ENCODE data around the gene PGA5.
"Not testable (repeated sequence)": the region's sequence is repeated elsewhere in the genome, so short reads cannot be mapped to it uniquely, and the experiment has no call there.

PGA5 gene

GRCh38 chr11:61229458-61229857 is 11.5 kb upstream of the PGA5 start:
- DNase-seq = not testable (repeated sequence)

DNA sequence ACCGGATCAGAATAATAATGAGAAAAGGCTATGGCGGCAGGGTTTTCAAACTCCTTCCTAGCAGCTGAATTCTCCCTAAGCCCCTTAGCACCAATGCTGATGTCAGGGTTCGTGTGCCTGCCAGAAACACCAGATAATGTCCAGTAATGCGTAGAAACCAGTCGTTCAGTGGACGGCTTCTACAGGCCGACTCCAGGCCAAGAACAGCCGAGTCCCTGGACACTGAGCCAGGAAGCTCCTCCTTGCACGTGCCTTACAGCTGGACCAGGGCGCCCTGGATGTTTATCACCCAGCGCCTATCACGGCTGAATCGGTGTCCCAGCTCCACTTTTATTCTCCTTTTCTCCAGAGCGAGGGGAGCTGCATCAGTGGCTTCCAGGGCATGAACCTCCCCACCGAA is 9.9 kb upstream of the PGA5 start:
- not testable (repeated sequence) for DNase-seq

DNA sequence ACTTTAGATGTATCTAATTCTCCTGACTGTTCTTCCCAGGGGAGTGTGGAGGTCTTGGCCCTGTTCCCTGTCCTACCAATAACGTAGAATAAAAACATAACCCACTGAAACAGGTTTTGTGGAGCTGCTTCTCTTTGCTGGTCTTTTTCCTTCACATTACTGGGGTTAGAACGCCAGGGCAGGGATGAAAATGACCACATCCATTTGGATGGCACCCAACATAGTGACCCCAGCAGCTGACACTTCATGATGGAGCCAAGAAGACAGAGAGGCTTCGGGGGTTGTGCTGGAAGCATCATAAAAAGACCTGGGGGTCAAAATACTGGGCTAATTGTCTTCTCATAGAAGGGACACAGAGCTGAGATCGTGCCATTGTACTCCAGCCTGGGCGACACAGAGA is 9.4 kb upstream of the PGA5 start:
- DNase-seq = not testable (repeated sequence)

GRCh38 chr11:61232548-61233145 is 8.3 kb upstream of the PGA5 start:
- not testable (repeated sequence) for DNase-seq

DNA sequence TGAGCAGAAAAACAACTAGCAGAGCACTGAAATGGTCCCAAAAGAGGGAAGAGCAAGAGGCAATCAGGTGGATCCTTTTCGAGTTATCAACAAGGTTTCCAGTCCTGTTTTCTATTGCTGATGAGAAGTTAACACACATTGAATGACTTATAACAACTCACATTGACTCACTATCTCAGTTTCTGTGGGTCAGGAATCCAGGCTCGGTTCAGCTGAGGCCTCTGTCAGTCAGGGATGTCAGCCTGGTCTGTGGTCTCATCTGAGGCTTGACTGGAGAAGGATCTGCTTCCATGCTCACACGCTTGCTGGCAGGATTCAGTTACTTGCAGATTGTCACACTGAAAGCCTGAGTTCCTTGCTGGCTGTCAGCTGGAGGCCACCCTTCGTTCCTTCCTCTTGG is 3.8 kb upstream of the PGA5 start:
- not testable (repeated sequence) for DNase-seq

GRCh38 chr11:61240288-61240687 is 687 bp upstream of the PGA5 start:
- DNase-seq = not testable (repeated sequence)

GRCh38 chr11:61241526-61241925 is 551 bp downstream of the PGA5 start:
- DNase-seq = not testable (repeated sequence)

DNA sequence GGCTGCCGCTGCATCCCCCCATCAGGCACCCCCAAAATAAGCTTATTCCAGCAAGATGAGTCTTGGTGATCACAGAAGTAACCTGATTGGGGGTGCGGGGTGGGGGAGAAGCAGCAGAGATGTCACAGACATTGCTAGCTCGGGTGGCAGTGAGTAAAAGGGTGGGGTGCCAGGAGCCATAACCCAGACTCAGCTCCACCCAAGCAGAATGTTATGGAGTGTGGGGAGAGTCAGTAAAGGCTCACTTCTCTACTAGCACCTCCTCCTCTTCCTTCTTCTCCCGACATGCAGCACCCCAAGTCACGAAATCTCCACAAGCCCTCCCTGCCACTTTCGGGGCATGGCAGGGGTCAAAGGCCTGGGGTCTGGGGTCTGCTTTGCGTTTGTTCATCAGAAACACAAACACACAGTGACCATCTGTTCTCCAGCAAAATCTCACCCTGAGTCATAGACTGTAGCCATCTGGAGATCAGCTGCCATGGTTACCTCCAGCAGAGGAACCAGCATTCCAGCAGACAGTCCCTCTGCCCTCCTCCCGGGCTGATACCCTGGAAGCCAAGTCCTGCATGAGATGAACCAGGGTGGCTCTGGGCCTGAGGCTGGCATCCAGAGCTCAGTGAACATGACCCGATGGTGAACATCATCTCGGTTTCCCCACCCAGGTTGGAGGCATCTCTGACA is 4.4 kb downstream of the PGA5 start:
- not testable (repeated sequence) for DNase-seq

DNA sequence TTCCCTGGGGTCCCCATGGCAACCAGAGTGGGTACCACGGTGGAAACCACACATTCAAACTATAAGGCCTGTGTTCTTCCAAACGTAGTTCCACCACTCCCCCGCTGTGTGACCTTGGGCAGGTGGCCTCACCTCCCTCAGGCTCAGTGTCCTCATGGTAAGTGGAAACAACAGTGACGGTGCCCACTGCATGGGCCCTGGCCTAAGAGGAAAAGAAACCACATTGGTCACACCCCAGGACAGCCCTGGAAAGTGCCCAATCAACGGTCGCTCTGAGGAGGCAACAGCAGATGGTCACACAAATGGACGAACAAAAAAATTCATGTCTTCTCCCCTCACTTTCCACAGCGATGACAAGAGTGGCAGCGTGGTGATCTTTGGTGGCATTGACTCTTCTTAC is 7.1 kb downstream of the PGA5 start:
- DNase-seq = not testable (repeated sequence)

DNA sequence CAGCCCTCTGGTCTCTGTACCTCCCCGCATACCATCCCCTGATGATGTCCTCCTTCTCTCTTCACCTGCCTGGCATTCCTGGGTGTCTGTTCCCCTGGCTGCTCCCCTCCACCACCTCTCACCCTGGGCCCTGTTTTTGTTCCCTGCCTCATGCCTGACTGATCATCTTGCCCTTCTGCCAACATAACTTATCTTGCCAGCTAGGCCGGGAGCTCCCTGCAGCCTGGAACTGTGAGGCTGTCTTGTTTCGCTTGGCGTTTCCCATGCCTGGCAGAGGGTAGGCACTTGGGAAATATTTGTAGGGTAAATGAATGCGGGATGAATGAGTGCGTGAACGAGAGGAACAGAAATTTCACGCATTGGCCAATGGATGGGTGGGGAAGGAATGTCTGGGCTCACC is 8.2 kb downstream of the PGA5 start:
- not testable (repeated sequence) for DNase-seq

DNA sequence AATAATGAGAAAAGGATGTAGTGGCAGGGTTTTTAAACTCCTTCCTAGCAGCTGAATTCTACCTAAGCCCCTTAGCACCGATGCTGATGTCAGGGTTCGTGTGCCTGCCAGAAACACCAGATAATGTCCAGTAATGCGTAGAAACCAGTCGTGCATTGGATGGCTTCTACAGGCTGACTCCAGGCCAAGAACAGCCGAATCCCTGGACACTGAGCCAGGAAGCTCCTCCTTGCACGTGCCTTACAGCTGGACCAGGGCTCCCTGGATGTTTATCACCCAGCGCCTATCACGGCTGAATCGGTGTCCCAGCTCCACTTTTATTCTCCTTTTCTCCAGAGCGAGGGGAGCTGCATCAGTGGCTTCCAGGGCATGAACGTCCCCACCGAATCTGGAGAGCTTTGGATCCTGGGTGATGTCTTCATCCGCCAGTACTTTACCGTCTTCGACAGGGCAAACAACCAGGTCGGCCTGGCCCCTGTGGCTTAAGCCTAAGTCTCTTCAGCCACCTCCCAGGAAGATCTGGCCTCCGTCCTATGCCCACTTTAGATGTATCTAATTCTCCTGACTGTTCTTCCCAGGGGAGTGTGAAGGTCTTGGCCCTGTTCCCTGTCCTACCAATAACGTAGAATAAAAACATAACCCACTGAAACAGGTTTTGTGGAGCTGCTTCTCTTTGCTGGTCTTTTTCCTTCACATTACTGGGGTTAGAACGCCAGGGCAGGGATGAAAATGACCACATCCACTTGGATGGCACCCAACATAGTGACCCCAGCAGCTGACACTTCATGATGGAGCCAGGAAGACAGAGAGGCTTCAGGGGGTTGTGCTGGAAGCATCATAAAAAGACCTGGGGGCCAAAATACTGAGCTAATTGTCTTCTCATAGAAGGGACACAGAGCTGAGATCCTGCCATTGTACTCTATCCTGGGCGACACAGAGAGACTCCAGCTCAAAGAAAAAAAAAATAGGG is 10.1 kb downstream of the PGA5 start:
- DNase-seq = not testable (repeated sequence)

- not testable (repeated sequence) for DNase-seq
Observed at GRCh38 chr11:61252332-61252731, 11.4 kb downstream of the PGA5 start.

- DNase-seq = peak; percentile 6
Observed at GRCh38 chr11:61254403-61255025, 13.5 kb downstream of the PGA5 start.

DNA sequence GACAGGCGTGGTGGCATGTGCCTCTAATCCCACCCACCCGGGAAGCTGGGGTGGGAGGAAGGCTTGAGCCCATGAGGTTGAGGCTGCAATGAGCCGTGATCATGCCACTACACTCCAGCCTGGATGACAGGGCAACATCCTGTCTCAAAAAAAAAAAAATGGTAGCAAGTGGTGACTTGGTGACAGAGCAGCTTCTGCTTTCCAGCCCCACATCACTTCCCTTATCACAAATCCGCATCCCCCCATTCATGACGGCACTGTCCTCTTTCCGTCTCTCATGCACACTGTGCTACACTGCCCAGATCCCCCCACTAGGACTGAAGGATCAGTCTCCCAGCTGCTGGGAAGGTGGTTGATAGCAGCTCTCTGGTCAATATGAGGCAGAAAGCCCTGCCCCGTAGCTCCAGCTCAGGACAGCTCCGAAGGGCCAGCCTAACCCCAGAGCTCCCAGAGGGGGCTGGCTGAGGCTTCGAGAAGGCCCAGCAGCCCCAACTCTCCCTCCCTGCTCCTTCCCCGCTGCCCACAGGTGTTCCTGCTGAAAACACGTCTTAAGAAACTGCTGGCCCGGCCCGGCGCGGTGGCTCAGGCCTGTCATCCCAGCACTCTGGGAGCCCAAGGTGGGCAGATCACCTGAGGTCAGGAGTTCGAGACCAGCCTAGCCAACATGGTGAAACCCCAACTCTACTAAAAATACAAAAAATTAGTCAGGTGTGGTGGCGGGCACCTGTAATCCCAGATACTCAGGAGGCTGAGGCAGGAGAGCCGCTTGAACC is 15.9 kb downstream of the PGA5 start:
- no peak for DNase-seq

DNA sequence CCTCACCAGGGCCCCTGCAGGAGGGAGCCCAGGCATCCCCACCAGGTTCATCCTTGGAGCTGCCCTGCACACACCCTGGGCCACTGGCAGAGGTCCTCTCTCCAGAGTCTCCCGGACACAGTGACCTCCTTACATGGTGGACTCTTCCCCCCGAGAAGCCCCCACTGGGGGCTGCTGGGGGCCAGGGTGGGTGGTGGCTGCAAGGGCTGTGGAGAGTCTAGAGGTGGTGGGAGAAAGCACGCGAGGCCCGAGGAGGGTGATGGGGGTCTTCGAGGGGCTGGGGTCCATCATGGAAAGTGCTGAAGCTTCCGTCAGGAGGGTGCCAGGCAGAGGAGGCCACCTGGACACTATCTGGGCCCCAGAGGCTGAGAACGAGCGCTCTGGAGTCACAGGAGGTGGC is 17.6 kb downstream of the PGA5 start:
- DNase-seq = no peak

DNA sequence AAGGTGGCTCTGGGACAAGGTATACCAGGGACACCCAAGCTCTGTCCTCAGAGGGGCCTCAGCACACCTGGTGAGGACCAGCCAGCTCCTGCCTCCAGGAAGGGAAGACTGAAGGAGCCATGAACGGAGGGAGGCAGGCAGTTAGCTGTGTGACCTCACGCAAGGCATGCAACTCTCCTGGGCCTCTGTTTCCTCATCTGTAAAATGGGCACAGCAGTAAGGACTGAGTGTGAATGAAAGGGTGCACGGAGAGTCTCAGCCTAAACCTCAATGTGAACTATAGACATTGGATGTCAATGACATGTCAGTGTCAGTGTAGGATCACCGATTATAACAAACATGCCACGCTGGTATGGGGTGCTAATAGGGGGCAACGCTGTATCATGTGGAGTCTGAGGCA is 18.4 kb downstream of the PGA5 start:
- no peak for DNase-seq

GRCh38 chr11:61264371-61264770 is 23.4 kb downstream of the PGA5 start:
- DNase-seq = no peak

GRCh38 chr11:61264795-61265194 is 23.8 kb downstream of the PGA5 start:
- no peak for DNase-seq

- DNase-seq = no peak
Observed at GRCh38 chr11:61265357-61265756, 24.4 kb downstream of the PGA5 start.

DNA sequence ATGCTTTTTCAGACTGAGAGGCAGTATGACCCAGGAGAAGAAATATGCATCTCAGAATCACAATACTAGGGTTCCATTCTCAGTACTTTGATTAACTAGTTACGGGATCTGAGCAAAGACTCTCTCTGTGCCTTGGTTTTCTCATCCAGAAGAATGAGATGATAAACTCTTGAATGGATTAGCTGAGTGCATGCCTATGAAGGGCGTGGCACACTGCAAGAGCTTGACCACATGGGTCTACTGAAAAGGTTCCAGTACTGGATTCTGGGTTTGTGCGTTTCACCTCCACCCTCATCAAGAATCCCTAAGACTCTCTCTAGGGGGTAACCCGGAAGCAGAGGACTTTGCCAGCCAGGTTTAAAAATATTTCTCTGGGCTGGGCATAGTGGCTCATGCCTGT is 25.6 kb downstream of the PGA5 start:
- no peak for DNase-seq

DNA sequence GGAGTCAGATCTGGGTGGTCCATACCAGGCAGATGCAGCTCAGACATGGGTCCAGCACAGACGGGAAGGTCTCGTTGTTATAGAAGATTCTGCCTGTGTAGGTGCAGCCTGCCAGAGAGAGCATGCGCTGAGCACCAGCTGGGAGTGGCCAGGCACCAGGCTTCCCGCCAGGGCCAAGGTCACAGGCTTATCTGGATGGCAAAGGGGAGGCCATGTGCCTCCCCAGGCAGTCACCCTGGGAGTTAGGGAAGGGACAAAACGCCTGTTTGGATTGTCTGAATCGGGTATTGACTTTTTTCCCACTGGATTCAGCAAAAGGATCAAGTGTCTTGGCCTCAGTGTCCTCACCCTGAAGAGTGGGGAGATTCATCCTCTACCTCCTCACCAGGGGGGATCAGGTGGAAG is 26.5 kb downstream of the PGA5 start:
- no peak for DNase-seq

DNA sequence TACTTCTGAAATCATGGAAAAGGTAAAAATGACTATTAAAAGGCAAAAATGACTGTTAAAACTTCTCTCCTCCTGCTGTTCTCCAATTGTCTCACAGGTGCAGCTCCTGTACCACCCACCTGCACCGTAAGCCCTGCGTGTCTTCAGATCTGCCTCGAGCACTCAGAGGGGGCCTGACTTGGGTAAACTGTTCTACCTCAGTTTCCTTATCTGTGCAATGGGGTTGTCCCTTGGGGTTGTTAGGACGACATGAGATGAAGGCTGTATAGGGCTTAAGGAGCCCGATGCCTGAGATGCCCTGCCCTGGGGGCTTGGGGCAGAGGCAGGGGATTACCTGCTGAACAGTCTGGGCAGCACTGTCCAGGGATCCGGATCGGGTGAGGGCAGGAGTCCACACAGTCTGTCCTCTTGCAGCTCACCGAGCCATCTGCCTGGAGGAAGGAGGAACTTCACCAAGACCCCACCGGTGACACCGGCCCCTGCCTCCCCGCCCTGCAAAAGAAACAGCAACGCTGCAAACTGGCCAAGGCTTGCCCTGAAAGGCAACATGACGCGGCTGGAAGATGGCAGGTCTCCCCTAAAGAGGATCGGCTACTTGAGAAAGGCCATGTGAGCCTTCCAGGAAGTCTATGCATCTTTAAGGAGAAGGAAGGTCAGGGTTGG is 27.7 kb downstream of the PGA5 start:
- DNase-seq = no peak

Measured in NK-92 treated with Interleukin-12 subunit alpha and Interleukin-12 subunit beta, amount 100 ng/mL, for 24 hours (cell line).